Osteoblast (primary cell): ENCODE data around the gene SPTSSB. TPM values are rescaled to one million over a fixed set of nuclear protein-coding genes. Genes with fewer than 3 reads are reported as not detected.

Experiments
- DNase-seq: peaks from one replicate; pipeline ENCODE4 v3.0.0; 2011; ENCODE audit warnings: low spot score, mixed read lengths; ENCODE audit not compliant: insufficient read length; ENCODE audit errors: missing footprints
- H2AFZ ChIP-seq: 2 replicates; pipeline ENCODE4 v1.6.0; 2011; ENCODE audit warnings: mild to moderate bottlenecking, low read length
- H3K27ac ChIP-seq: 2 replicates; pipeline ENCODE4 v1.5.1; 2011; ENCODE audit warnings: mild to moderate bottlenecking, low read depth, low read length, moderate library complexity
- H3K27me3 ChIP-seq: 2 replicates; pipeline ENCODE4 v1.6.0; 2012; ENCODE audit warnings: mild to moderate bottlenecking, control low read depth, inconsistent platforms, low read length, moderate library complexity; ENCODE audit not compliant: insufficient read depth
- H3K36me3 ChIP-seq: 2 replicates; pipeline ENCODE4 v1.5.1; 2011; ENCODE audit warnings: mild to moderate bottlenecking, low read length, control low read depth, moderate library complexity; ENCODE audit not compliant: insufficient read depth
- H3K4me1 ChIP-seq: 2 replicates; pipeline ENCODE4 v1.5.1; 2011; ENCODE audit warnings: mild to moderate bottlenecking, low read length, control low read depth, moderate library complexity; ENCODE audit not compliant: insufficient read depth
- H3K4me2 ChIP-seq: 2 replicates; pipeline ENCODE4 v1.6.0; 2011; ENCODE audit warnings: mild to moderate bottlenecking, low read length; ENCODE audit not compliant: insufficient read depth
- H3K4me3 ChIP-seq: fragments of 200-600 bp; sonication (generic); 3 replicates; pipeline ENCODE4 v1.5.1; 2012; ENCODE audit warnings: mild to moderate bottlenecking, low read length, inconsistent platforms; ENCODE audit not compliant: insufficient read depth
- H3K79me2 ChIP-seq: 2 replicates; pipeline ENCODE4 v1.6.0; 2012; ENCODE audit warnings: mild to moderate bottlenecking, low read length, control low read depth, inconsistent platforms; ENCODE audit not compliant: insufficient read depth
- H3K9me3 ChIP-seq: 2 replicates; pipeline ENCODE4 v1.5.1; 2011; ENCODE audit warnings: low read depth, low read length, control low read depth
- H4K20me1 ChIP-seq: 2 replicates; pipeline ENCODE4 v1.6.0; 2012; ENCODE audit warnings: mild to moderate bottlenecking, low read length, control low read depth; ENCODE audit not compliant: insufficient read depth
- total RNA-seq: library from RNA; depleted of rRNA; stranded (reverse); fragments of >200 nt; gene quantifications from 2 replicates; pipeline ENCODE4 v1.2.3, GENCODE V29; 2012
- TF ChIP-seq, protein P1 (sequence below): IDR thresholded peaks from 2 replicates; pipeline ENCODE4 v1.5.1; 2011; ENCODE audit warnings: mild to moderate bottlenecking, low read depth, low read length, moderate library complexity; ENCODE audit errors: extremely low read depth

The SPTSSB gene
- total RNA-seq, 1 donor, result not detected

DNA sequence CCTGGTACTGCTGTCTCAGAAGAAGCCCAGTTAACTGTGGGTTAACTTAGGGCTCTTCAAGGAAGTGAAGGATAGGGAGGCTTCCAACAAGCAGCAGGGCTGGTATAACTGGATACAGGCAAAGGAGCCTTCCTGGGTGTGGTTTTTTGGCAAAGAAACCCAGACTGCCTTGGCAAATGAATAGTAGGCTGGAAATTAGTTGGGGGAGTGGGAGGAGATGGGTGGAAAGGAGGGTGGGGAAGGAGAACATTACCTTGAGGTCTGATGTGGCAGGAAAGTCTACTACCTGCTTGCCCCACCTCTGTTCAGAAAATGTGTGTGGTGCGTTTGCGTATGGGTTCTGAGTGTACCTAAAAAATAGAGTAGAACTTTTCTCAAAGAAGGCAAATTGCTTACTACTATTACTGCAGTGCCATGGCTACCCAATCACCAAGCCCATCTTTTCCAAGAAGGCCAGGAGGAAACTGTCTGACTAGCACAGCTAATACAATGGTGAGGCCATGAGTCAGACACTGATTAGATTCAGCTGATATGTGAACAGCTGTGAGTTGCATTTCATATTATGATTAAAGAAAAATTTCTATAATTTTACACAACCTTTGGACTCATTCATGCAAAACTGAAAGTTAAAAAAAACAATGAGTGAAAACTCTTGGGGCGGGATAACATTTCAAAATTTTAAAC lies 55.2 kb downstream of the SPTSSB start:
- no peaks in the 10 kb centered on the region for H3K36me3 ChIP-seq
- no peaks in the 10 kb centered on the region for H4K20me1 ChIP-seq
- no peaks in the 10 kb centered on the region for H3K4me1 ChIP-seq
- no peaks in the 10 kb centered on the region for H3K79me2 ChIP-seq
- DNase-seq, result no peak
- no peak overlapping the region for H3K27ac ChIP-seq
- TF ChIP-seq, protein P1, sequence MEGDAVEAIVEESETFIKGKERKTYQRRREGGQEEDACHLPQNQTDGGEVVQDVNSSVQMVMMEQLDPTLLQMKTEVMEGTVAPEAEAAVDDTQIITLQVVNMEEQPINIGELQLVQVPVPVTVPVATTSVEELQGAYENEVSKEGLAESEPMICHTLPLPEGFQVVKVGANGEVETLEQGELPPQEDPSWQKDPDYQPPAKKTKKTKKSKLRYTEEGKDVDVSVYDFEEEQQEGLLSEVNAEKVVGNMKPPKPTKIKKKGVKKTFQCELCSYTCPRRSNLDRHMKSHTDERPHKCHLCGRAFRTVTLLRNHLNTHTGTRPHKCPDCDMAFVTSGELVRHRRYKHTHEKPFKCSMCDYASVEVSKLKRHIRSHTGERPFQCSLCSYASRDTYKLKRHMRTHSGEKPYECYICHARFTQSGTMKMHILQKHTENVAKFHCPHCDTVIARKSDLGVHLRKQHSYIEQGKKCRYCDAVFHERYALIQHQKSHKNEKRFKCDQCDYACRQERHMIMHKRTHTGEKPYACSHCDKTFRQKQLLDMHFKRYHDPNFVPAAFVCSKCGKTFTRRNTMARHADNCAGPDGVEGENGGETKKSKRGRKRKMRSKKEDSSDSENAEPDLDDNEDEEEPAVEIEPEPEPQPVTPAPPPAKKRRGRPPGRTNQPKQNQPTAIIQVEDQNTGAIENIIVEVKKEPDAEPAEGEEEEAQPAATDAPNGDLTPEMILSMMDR, result no peak
- H3K4me2 ChIP-seq, result no peak overlapping the region
- no peak overlapping the region for H2AFZ ChIP-seq
- H3K4me3 ChIP-seq, result no peak overlapping the region
- no peaks in the 10 kb centered on the region for H3K27me3 ChIP-seq
- H3K9me3 ChIP-seq, result no peaks in the 10 kb centered on the region

DNA sequence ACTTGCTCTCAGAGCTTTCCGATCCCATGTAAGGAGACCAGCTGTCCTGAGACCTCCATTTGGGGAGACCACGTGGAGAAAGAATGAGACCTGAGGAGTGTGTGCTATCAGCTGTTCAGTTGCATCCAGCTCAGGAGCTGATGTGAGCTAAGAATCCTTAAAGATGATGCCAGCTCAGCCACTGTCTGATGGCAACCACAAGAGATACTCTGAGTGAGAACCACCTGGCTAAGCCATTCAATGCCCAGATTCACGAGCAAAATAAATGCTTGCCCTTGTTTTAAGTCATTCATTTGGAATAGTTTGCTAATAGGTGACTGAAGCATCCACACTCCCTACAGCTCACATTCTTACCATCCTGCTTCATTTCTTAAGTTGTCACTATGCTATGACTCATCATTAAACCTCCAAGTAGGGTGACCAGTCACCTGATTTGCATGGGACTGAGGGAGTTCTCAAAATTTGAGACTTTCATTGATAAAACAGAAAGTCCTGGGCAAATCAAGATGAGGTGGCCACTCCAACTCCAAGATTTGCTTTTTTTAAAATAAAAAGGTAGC lies 56.4 kb downstream of the SPTSSB start:
- Histone ChIP-seq H3K79me2 (no peaks in the 10 kb centered on the region), H3K9me3 (no peaks in the 10 kb centered on the region), H2AFZ (no peak overlapping the region), H3K36me3 (no peaks in the 10 kb centered on the region), H3K4me2 (no peak overlapping the region), H4K20me1 (no peaks in the 10 kb centered on the region), H3K27ac (no peak overlapping the region), H3K27me3 (no peaks in the 10 kb centered on the region), H3K4me1 (no peaks in the 10 kb centered on the region), H3K4me3 (no peak overlapping the region)
- TF ChIP-seq, protein P1, result no peak
- no peak for DNase-seq

DNA sequence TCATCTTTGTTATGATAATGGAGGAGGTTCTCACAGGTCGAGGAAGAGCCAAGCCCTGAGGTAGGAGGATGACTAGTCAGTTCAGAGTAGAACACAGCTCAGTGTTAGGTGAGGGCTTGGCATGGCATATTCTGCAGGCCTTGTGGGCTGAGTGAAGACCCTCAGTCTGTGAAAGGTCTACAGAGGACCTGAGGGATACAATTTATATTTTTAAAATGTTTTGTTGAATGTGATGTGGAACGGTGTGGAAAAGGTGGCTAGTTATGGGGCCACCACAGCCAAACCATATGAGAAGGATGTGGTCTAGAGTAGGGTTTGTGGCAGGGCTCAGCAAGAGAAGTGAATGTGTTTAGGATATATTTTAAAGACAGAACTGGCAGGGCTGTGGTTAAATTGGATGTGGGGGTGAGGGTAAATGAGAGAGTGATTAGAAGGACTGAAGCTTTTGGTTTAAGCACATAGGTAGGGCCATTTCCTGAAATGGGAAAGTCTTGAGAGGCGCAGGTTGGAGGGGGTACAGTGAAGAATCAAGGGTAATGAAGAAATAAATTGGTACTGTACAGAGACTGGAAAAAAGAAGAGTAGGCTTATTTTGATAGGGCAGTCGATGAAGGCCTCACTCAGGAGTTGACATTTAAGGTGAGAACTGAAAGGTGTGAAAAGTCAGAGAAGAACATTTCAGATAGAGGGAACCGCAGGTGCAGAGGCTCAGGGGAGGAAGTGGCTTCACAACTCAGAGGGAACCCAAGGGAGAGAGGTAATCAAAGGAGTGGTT lies 60.5 kb downstream of the SPTSSB start:
- Histone ChIP-seq H4K20me1 (no peaks in the 10 kb centered on the region), H3K79me2 (no peaks in the 10 kb centered on the region), H3K4me2 (no peak overlapping the region), H3K4me1 (no peaks in the 10 kb centered on the region), H3K36me3 (no peaks in the 10 kb centered on the region), H3K4me3 (no peak overlapping the region), H3K9me3 (no peaks in the 10 kb centered on the region), H3K27ac (no peak overlapping the region), H2AFZ (no peak overlapping the region), H3K27me3 (no peaks in the 10 kb centered on the region)
- TF ChIP-seq, protein P1, result no peak
- DNase-seq, result no peak
